GM12891 (cell line): ENCODE measurements around the gene IGF2R.

Source experiments
- DNase-seq: peaks from one replicate; pipeline ENCODE4 v3.0.0; 2011; ENCODE audit warnings: low spot score; ENCODE audit not compliant: insufficient read length
- FAIRE-seq: peaks from 2 replicates; lab custom pipeline; 2011; peaks lifted over from hg19 to GRCh38; lab: Jason Lieb, UNC
- PAX5 ChIP-seq: IDR thresholded peaks from 2 replicates; pipeline ENCODE4 v1.6.1; 2011; ENCODE audit warnings: low read length, moderate library complexity, mild to moderate bottlenecking; ENCODE audit not compliant: insufficient read depth, severe bottlenecking
- POLR2A ChIP-seq: IDR thresholded peaks from 2 replicates; pipeline ENCODE4 v1.6.1; 2011; ENCODE audit warnings: low read depth, low read length, control low read depth
- POLR2AphosphoS5 ChIP-seq: IDR thresholded peaks from 2 replicates; pipeline ENCODE4 v1.6.1; 2011; ENCODE audit warnings: low read depth, low read length, control low read depth
- POU2F2 ChIP-seq: IDR thresholded peaks from 2 replicates; pipeline ENCODE4 v1.6.1; 2011; ENCODE audit warnings: low read depth, mild to moderate bottlenecking, control low read depth, low read length, moderate library complexity
- SPI1 ChIP-seq: IDR thresholded peaks from 2 replicates; pipeline ENCODE4 v1.6.1; 2011; ENCODE audit warnings: low read depth, low read length, control low read depth
- TAF1 ChIP-seq: IDR thresholded peaks from 2 replicates; pipeline ENCODE4 v1.6.1; 2011; ENCODE audit warnings: low read depth, low read length, control low read depth

The IGF2R gene

DNA sequence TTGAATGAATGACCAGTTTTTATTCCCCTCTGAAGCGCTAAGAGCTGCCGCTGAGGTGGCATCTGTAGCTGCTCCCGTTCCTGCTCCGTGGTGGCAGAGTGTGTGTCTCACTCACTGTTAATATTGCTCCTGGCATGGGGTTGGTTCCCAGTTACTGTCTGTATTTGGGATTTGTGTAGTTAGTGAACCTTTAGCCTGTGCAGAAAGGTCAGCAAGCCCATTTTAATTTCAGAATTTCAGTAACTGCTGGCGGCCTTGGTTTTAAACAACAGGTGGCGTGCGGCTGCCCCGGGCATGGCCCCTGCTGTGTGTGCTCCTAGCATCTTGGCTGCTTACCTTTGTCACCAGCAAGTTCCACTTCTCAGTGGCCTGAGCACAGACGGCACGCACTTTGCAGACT lies 98.7 kb downstream of the IGF2R start:
- DNase-seq (no peak), FAIRE-seq (peak; percentile 33)
- no peak for TF ChIP-seq POLR2AphosphoS5

DNA sequence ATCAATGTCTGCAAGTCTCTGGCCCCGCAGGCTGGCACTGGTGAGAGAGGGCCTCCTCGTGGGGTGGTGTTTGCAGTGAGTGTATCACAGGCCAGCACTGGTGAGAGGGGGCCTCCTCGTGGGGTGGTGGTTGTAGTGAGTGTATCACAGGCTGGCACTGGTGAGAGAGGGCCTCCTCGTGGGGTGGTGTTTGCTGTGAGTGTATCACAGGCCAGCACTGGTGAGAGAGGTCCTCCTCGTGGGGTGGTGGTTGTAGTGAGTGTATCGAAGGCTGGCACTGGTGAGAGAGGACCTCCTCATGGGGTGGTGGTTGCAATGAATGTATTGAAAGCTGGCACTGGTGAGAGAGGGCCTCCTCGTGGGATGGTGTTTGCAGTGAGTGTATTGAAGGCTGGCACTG lies 99.5 kb downstream of the IGF2R start:
- DNase-seq, result no peak
- TF ChIP-seq SPI1 (no peak), POLR2A (no peak), POU2F2 (no peak), TAF1 (no peak), PAX5 (no peak), POLR2AphosphoS5 (no peak)
- FAIRE-seq, result no peak

DNA sequence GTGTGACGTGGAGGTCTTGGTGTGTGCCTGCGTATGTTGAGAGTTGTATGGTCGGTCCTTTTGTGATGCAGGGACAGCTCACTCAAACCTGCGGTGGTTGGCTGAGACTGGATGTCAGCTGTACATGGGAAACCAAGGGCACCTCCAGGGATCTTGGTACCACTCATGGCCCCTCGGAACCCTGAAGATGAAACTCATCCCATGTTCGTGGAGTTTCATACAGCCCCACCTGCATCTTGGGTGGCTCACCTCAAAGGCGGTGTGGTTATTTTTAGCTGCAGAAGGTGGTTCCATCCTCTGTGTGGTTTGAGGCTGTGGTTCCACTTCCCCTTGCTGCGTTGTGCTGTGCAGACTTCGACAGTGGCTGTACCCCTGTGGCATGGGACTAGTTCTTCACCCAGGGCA lies 100.2 kb downstream of the IGF2R start:
- DNase-seq (peak; percentile 57), FAIRE-seq (peak; percentile 100)
- TF ChIP-seq SPI1 (peak; percentile 98), POU2F2 (peak; percentile 61), POLR2A (no peak), PAX5 (no peak), POLR2AphosphoS5 (no peak), TAF1 (no peak)

DNA sequence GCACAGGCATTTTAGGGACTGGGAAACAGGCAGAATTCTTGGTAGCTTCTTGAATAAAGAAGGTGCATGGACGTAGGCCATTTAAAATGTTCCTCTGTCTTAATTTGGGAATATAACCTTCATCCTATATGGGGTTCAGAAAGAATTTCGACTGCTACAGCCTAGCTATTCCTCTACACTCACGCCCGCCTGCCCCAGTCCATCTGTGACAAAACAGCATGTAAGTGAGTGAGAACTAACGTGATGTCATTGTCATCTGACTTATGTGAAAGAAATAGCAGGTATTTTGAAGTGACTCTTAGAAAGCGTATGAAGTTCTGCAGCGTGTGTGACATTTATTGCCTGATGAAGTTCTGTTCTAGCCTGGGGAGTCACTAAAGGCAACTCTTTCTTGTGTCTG lies 100.6 kb downstream of the IGF2R start:
- TF ChIP-seq SPI1 (no peak), TAF1 (no peak), POLR2A (no peak), POU2F2 (no peak)
- DNase-seq, result no peak
- FAIRE-seq, result no peak

DNA sequence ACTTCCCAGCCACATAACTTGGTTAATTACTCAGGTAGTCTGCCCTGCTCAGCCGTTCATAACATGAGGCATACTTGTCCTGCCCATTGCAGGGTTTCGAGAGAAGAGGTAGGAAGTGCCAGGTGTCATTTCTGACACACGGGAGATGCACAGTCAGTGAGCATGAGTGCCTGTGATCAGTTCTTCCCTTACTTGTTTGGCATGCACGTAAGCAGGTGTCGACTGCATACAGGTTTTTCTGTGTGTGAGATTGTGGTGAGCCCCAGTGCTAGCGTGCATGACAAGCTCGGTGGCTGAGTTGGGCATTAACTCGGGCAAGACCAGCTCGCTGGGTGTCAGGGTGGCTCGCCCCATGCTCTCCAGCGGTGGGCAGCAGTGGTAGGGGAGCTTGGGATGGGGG lies 101.5 kb downstream of the IGF2R start:
- TF ChIP-seq TAF1, result no peak
- no peak for TF ChIP-seq PAX5
- no peak for TF ChIP-seq SPI1
- TF ChIP-seq POU2F2, result no peak
- TF ChIP-seq POLR2AphosphoS5, result no peak
- no peak for TF ChIP-seq POLR2A
- DNase-seq (no peak), FAIRE-seq (peak; percentile 86)

DNA sequence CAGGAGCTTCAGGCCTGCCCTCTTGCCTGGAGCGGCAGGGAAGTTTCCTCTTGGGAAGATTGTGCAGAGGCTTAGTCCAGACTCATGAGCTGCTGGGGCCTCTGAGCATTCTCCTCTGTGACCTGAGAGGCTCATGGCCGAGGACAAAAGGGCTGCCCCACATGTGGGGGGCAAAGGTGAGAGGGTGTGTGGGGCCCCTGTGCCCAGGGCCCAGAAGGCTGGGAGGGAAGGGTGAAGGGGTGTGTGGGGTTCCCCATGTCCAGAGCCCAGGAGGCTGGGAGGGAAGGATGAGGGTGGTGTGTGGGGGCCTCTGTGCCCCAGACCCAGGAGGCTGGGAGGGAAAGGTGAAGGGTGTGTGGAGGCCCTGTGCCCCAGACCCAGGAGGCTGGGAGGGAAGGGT lies 101.9 kb downstream of the IGF2R start:
- DNase-seq, result no peak
- no peak for FAIRE-seq
- TF ChIP-seq TAF1 (no peak), SPI1 (no peak), POU2F2 (no peak), PAX5 (no peak), POLR2AphosphoS5 (no peak), POLR2A (no peak)

DNA sequence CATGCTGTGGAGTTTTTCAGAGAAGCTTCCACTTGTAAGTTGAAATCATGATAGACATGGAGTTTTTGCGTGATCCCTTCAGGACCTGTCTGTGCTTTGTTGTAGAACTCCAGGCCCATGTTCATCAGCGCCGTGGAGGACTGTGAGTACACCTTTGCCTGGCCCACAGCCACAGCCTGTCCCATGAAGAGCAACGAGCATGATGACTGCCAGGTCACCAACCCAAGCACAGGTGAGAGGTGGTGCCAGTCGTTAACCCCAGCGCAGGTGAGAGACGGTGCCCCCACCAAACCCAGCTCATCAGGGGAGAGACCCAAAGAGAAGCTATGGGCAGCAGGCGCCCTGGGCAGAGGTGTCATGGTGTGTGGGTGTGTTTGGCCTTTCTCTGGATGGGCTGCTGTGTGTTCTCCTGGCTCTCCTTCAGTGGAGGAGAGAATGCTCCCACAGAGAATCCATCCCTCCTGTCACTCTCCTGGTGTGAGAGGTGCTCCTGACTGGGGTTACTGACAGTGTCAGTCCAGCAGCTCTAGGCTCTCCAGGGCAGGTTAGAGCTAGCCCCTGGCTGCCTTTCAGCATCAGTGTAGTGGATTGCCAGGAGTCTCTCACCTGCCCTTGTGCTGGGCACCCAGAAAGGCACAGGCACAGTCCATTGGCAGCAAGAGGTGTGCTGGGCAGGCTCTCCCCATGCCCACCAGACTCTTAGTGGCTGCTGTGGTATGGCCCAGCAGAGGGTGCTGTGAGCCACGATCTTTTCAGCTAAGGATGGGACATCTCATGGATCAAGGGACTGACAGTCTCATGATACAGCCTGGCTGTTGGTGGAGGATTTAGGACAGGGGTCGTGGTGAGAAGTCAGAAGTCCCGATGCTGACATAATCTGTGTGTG lies 103.2 kb downstream of the IGF2R start:
- TF ChIP-seq TAF1 (no peak), PAX5 (no peak), POLR2A (no peak), POU2F2 (no peak), POLR2AphosphoS5 (no peak), SPI1 (no peak)
- DNase-seq (no peak), FAIRE-seq (no peak)

DNA sequence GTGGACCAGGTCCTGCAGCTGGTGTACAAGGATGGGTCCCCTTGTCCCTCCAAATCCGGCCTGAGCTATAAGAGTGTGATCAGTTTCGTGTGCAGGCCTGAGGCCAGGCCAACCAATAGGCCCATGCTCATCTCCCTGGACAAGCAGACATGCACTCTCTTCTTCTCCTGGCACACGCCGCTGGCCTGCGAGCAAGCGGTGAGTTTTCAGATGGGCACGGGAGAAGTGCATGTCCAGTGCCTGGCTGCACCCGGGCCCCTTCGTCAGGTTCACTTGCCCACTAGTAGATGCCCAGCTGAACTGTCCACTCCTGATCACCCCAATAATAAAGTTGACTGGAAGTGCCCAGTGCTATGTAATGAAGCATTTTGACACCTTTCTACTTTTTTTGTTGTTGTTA lies 104.4 kb downstream of the IGF2R start:
- TF ChIP-seq POLR2AphosphoS5, result no peak
- DNase-seq (no peak), FAIRE-seq (no peak)

DNA sequence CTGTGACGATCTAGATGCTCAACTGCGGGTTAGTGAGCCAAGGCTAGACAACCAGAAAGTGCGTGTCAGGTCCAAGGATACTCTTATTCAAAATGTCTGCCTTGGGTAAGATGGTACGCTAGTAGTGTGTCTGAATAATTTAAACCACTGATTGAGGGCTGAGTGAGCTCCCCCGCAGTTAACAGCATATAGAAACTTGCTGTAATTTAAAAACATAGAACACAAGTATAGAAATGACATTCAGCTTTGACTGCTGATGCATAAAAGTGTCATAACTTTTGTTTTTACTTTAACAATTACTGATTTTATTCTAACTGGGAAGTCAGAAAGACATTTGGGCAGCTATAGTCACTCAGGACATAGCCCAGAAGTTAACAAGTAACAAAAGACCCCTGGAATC lies 107.1 kb downstream of the IGF2R start:
- FAIRE-seq, result no peak
- TF ChIP-seq PAX5, result peak; percentile 52
- TF ChIP-seq POU2F2, result no peak
- no peak for DNase-seq

DNA sequence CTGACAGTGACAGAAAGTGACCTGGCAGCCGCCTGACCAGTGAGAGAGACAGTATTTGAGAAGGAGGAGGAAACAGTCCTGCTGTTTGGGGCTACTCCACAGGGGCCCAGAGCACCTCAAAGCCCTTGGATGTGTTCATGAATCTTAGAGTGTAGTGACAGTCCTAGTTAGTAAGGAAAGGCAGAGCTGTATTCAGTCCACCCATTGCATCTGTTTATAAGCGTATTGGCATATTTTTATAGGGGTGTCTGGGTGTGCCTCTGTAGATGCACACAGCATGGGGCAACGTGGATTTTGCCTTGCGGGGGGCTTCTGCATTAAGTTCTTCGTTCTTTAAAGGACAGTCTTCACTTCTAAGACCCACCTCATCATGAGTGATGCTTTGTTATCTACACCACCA lies 108.1 kb downstream of the IGF2R start:
- TF ChIP-seq TAF1 (no peak), SPI1 (no peak), PAX5 (no peak), POLR2AphosphoS5 (no peak), POU2F2 (no peak), POLR2A (no peak)
- no peak for FAIRE-seq
- DNase-seq, result no peak

DNA sequence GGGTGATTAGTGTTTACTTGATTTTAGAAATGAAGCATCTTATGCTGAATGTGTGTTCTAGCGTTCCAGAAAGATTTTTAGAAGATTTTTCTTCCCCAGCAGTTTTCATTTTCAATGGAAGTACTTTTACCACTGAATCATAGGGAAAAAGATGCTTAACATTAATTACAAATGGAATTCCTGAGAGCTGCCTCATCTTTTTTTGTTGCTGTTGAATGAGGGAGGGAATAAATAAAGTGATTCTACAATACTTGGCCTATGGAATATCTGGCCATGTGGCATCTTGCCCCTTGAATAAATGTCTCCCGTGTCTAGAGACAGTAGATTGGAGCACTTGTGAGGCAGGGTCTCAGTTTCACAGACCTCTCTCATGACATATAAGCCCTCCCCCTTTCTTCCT lies 108.6 kb downstream of the IGF2R start:
- DNase-seq (no peak), FAIRE-seq (no peak)
- TF ChIP-seq POLR2A, result no peak
- no peak for TF ChIP-seq POLR2AphosphoS5
- TF ChIP-seq POU2F2, result no peak
- TF ChIP-seq PAX5, result no peak
